Muscle layer of colon (tissue), 2 donors: ENCODE measurements around the gene WNK2.

ENCODE experiments used
- H3K27ac ChIP-seq: one replicate; pipeline ENCODE4 v1.7.0; 2013; ENCODE audit warnings: low read depth, mild to moderate bottlenecking, low read length, moderate library complexity
- H3K27me3 ChIP-seq, 2 donors: one replicate each; pipeline ENCODE4 v1.7.0; 2013; ENCODE audit warnings: low read length in 2 of 2, mild to moderate bottlenecking in 2 of 2; ENCODE audit not compliant: insufficient read depth in 2 of 2, control insufficient read depth in 1 of 2
- H3K36me3 ChIP-seq: one replicate; pipeline ENCODE4 v1.7.0; 2013; ENCODE audit warnings: mild to moderate bottlenecking, low read length; ENCODE audit not compliant: insufficient read depth
- H3K4me1 ChIP-seq: one replicate; pipeline ENCODE4 v1.7.0; 2013; ENCODE audit warnings: mild to moderate bottlenecking, low read length; ENCODE audit not compliant: insufficient read depth
- H3K4me3 ChIP-seq, 2 donors: one replicate each; pipeline ENCODE4 v1.7.0; 2013; ENCODE audit warnings: low read length in 2 of 2, low read depth in 1 of 2, mild to moderate bottlenecking in 1 of 2, moderate library complexity in 1 of 2
- H3K9ac ChIP-seq: one replicate; pipeline ENCODE4 v1.7.0; 2013; ENCODE audit warnings: low read length
- H3K9me3 ChIP-seq: one replicate; pipeline ENCODE4 v1.7.0; 2013; ENCODE audit warnings: mild to moderate bottlenecking, low read length
- donor health status: abdominal sarcoma.
- donor health status: Adenocarcinoma of cecum.

The WNK2 gene

DNA sequence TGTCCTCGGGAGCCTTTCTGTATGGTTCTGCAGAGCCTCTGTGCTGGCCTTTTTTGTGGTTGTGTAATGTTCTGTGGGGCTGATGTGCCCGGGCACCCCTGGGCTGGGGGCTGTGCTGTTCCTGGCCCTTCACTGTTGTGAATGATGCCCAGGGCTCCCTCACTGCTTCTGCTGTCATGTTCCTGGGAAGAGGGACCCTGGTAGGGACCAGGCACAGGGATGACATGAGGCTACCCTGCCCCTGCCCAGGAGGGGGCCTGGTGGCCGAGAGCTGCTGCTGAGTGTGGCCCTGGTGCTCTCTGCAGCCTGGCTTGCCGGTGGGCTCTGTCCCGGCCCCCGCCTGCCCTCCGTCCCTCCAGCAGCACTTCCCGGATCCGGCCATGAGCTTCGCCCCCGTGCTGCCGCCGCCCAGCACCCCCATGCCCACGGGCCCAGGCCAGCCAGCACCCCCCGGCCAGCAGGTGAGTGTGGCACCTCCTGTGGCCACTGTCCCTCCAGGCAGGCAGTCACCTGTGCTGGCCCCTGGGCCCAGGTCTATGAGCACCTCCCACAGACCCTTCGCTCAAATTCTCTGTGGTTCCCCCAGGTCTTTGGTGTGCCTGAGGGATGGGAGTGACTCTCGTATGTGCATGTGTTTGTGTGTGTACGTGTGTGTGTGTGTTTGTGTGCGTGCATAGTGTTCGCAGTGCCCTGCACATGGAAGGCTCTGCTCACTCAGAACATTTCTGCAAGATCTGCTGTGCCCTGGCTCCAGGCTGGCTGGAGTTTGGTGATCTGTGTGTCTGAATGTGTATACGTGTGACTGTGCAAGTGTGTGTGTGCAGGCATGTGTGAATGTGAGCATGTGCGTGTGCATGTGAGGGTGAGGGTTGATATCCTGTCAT, 72.3 kb downstream of the WNK2 start:
- Histone ChIP-seq H3K36me3 (peaks cover 11% of the 10 kb centered on the region), H3K4me1 (peaks cover 7% of the 10 kb centered on the region), H3K27me3 (no peaks in the 10 kb centered on the region), H3K9ac (no peak overlapping the region), H3K4me3 (no peak overlapping the region), H3K9me3 (no peaks in the 10 kb centered on the region), H3K27ac (no peak overlapping the region)

DNA sequence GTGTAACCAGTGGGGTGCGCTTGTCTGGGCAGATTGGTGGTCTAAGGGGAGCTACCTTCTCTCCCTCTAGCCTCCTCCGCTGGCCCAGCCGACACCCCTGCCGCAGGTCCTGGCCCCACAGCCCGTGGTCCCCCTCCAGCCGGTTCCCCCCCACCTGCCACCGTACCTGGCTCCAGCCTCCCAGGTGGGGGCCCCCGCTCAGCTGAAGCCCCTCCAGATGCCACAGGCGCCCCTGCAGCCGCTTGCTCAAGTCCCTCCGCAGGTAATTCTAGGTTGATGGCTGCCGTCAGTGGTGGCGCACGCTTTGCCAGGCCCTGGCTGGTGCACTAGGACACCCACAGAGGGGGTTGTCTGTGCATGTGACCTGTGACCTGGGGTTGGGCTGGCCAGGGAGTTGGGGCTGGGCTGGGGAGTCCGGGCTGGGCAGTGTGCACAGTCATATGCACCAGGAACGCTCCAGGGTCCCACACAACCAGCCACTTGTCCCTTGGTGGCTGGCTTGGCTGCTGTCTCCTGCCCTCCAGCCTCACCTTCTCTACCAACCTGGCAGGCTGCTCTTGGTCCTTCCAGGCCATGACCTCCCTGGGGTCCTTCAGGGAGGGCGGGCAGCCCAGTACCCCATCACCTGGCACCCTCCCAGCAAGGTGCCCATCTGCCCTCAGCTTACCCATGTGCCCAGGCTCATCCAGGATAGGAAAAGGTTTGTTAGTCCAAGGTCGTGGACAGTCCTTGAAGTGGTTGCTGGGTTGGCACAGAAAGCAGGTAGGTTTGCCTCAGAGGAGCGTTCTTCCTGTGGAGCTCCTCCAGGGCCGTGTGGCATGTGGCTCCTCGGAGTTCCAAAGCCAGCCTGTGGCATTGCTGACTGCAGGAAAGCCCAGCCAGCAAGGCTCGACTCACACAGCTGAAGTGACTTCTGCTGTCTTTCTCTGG, 73.2 kb downstream of the WNK2 start:
- no peak overlapping the region for H3K27ac ChIP-seq
- no peak overlapping the region for H3K9ac ChIP-seq
- H3K4me3 ChIP-seq, result no peak overlapping the region
- H3K9me3 ChIP-seq, result no peaks in the 10 kb centered on the region
- peaks cover 14% of the 10 kb centered on the region for H3K36me3 ChIP-seq
- H3K4me1 ChIP-seq, result peaks cover 5% of the 10 kb centered on the region
- H3K27me3 ChIP-seq, result no peaks in the 10 kb centered on the region

DNA sequence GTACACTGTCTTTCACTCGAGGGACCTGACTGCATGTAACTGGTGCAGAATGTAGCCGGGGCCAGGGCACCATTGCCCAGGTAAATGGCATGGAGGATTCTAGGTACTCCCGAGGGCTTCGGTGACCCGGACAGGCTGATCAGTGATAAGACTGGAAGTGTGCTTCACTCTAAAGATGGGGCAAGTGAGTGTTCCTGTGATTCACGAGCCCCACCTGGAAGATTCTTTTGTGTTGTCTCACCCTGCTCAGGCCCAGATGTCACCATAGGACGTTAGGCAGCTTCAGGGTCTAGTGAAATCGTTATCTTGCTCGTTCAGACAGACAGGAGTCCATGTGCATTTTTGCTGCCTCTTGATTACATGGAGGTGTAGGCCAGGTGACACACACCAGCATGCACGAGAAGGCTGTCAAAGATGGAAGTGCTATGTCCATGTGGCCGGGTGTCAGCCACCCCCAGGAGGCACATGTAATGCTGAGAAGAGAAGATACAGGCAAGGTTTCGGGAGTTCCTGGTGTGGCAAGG, 73.9 kb downstream of the WNK2 start:
- no peaks in the 10 kb centered on the region for H3K27me3 ChIP-seq
- H3K9me3 ChIP-seq, result no peaks in the 10 kb centered on the region
- H3K4me1 ChIP-seq, result no peaks in the 10 kb centered on the region
- H3K36me3 ChIP-seq, result peaks cover 21% of the 10 kb centered on the region
- no peak overlapping the region for H3K27ac ChIP-seq
- H3K4me3 ChIP-seq, result no peak overlapping the region
- H3K9ac ChIP-seq, result no peak overlapping the region

GRCh38 chr9:93258419-93258817, 74.5 kb downstream of the WNK2 start:
- Histone ChIP-seq H3K27me3 (no peaks in the 10 kb centered on the region), H3K36me3 (peaks cover 26% of the 10 kb centered on the region), H3K9me3 (no peaks in the 10 kb centered on the region), H3K27ac (no peak overlapping the region), H3K4me3 (no peak overlapping the region), H3K4me1 (no peaks in the 10 kb centered on the region), H3K9ac (no peak overlapping the region)

DNA sequence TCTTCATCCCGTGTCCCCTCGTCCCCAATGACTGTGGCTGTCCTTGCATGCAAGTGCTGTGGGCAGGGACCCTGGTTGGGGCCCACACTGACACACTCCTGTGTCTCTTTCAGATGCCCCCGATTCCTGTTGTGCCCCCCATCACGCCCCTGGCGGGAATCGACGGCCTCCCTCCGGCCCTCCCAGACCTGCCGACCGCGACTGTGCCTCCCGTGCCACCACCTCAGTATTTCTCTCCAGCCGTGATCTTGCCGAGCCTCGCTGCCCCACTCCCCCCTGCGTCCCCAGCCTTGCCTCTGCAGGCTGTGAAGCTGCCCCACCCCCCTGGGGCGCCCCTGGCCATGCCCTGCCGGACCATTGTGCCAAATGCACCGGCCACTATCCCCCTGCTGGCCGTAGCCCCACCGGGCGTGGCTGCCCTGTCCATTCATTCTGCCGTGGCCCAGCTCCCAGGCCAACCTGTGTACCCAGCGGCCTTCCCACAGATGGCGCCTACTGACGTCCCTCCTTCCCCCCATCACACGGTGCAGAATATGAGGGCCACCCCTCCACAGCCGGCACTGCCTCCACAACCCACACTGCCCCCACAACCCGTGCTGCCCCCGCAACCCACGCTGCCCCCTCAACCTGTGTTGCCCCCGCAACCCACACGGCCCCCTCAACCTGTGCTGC, 75.0 kb downstream of the WNK2 start:
- Histone ChIP-seq H3K27ac (no peak overlapping the region), H3K36me3 (peaks cover 26% of the 10 kb centered on the region), H3K27me3 (no peaks in the 10 kb centered on the region), H3K4me1 (no peaks in the 10 kb centered on the region), H3K9me3 (no peaks in the 10 kb centered on the region), H3K4me3 (no peak overlapping the region), H3K9ac (no peak overlapping the region)

DNA sequence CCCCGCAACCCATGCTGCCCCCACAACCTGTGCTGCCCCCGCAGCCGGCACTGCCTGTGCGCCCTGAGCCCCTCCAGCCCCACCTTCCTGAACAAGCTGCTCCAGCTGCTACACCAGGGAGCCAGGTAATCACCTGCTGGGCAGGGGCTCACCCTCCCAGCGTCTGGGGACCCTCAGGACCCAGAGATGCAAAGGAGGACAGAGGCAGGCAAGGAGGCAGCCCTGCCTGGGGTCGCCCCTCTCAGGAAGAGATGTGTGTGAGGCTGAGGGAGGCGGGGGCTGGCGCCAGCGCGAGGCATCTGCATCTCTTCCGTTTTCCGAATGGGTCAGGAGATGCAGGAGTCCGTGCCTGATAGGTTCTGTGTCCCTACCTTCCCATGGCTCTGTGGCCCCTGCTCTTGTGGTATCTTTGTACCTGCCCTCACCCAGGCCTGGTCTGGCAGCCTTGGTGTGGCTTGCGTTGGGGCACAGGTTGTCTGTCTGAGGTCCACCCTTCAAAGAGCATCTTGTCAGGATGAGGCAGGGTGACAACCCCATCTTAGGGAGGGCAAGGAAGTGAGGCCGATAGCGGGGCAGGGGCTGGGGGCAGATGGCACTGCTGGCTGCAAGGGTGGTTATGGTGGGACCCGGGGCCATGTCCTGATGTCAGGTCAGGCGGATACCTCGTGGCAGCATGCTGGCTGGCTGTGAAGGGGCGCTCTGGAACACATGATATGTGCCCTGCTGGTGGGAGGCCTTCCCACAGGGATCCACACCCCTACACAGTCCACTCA, 75.7 kb downstream of the WNK2 start:
- no peak overlapping the region for H3K9ac ChIP-seq
- peaks cover 32% of the 10 kb centered on the region for H3K36me3 ChIP-seq
- no peak overlapping the region for H3K4me3 ChIP-seq
- no peaks in the 10 kb centered on the region for H3K4me1 ChIP-seq
- H3K27ac ChIP-seq, result no peak overlapping the region
- no peaks in the 10 kb centered on the region for H3K9me3 ChIP-seq
- H3K27me3 ChIP-seq, result no peaks in the 10 kb centered on the region

- Histone ChIP-seq H3K9me3 (no peaks in the 10 kb centered on the region), H3K4me3 (no peak overlapping the region), H3K4me1 (no peaks in the 10 kb centered on the region), H3K27me3 (no peaks in the 10 kb centered on the region), H3K9ac (no peak overlapping the region), H3K27ac (no peak overlapping the region), H3K36me3 (peaks cover 39% of the 10 kb centered on the region)
Measured at GRCh38 chr9:93260263-93261066, 76.5 kb downstream of the WNK2 start.

DNA sequence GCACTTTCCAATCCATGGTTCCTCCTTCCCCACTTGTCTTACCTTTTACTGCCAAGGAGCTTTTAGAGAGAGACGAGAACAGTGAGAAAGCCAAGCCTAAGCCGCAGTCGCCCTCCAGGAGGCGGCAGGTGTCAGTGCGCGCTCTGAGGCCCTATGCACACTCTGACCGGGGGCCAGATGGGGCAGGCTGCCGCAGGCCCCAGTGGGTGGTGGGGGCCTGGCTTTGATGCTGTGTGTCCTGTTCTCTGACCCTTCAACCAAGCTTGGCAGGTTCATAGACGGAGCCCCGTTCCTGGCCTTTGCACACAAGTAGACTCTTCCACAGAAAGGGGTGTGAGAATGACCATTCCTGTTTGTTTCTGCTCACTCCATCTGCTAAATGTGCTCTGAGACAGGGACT, 77.3 kb downstream of the WNK2 start:
- peaks cover 46% of the 10 kb centered on the region for H3K36me3 ChIP-seq
- no peak overlapping the region for H3K4me3 ChIP-seq
- H3K4me1 ChIP-seq, result no peaks in the 10 kb centered on the region
- H3K9ac ChIP-seq, result no peak overlapping the region
- no peak overlapping the region for H3K27ac ChIP-seq
- no peaks in the 10 kb centered on the region for H3K9me3 ChIP-seq
- H3K27me3 ChIP-seq, result no peaks in the 10 kb centered on the region

DNA sequence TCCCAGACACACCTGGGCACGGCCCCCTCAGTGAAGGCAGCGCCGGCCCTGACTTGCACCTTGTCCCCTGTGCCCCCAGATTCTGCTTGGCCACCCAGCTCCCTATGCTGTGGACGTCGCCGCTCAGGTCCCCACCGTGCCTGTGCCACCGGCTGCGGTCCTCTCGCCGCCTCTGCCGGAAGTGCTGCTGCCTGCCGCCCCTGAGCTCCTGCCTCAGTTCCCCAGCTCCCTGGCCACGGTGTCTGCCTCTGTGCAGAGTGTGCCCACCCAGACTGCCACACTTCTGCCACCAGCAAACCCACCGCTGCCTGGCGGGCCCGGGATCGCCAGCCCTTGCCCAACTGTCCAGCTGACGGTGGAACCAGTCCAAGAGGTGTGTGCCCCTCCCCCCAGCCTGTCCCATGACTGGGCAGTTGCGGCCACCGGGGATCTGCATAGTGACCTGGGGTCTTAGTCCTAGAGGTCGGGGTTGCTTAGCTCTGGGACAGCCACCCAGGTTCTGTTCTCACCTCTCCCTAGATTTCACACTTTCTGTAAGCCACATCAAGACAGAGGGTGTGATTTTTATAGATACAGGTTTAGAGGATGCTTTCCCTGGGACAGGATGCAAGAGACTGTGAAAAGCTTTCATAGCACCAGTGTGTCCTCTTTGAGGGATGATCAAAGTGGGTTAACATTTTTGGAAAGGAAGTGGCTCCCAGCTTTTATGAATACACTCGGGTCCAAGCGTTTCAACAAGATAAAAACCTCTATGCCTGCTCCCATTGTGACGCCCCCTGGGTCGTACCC, 78.0 kb downstream of the WNK2 start:
- Histone ChIP-seq H3K27me3 (no peaks in the 10 kb centered on the region), H3K9ac (no peak overlapping the region), H3K27ac (no peak overlapping the region), H3K9me3 (no peaks in the 10 kb centered on the region), H3K4me1 (no peaks in the 10 kb centered on the region), H3K36me3 (peaks cover 47% of the 10 kb centered on the region), H3K4me3 (no peak overlapping the region)
